ENCODE measurements around the gene SDC3.

DNA sequence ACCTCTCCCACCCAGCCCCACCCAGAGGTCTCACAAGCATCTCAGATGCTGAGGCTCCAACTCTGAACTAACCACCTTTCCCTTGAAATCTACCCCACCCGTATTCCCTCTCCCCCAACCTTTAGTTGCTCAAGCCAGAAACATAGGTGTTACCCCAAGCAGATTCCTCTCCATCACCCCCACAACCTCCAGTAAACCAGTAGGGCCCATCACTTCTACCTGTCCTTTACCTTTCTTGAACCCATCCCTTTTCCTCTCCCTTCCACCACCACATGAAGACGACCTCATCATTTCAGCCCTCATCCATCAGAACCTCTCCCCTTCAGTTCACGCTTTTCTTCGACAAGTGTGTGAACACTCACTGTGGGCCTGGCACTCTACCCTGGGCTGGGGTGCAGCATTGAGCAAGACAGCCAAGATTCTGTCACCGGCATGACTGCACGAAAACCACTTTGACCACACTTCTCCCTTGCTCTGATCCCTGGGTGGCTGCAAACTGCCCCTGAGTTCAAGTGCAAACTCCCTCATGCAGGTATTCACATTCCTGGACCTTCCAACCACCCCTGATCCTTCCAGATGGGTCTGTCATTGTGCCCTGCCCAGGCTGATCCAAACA, 85.5 kb downstream of the SDC3 start:
- TF ChIP-seq, protein P1, sequence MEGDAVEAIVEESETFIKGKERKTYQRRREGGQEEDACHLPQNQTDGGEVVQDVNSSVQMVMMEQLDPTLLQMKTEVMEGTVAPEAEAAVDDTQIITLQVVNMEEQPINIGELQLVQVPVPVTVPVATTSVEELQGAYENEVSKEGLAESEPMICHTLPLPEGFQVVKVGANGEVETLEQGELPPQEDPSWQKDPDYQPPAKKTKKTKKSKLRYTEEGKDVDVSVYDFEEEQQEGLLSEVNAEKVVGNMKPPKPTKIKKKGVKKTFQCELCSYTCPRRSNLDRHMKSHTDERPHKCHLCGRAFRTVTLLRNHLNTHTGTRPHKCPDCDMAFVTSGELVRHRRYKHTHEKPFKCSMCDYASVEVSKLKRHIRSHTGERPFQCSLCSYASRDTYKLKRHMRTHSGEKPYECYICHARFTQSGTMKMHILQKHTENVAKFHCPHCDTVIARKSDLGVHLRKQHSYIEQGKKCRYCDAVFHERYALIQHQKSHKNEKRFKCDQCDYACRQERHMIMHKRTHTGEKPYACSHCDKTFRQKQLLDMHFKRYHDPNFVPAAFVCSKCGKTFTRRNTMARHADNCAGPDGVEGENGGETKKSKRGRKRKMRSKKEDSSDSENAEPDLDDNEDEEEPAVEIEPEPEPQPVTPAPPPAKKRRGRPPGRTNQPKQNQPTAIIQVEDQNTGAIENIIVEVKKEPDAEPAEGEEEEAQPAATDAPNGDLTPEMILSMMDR (IDR thresholded peaks at IDR 0.05): no peak
- TF ChIP-seq EZH2 (IDR thresholded peaks at IDR 0.05): no peak

Measured in neural progenitor cell (in vitro differentiated cells).